Kidney tubule cell (primary cell): ENCODE results near the gene MICALL1.
"Not testable (repeated sequence)": the region's sequence is repeated elsewhere in the genome, so short reads cannot be mapped to it uniquely, and the experiment has no call there.

ENCODE experiments used
- DNase-seq: peaks from one replicate; pipeline ENCODE4 v3.0.0-alpha.2; 2018; ENCODE audit warnings: low spot score

MICALL1 gene

DNA sequence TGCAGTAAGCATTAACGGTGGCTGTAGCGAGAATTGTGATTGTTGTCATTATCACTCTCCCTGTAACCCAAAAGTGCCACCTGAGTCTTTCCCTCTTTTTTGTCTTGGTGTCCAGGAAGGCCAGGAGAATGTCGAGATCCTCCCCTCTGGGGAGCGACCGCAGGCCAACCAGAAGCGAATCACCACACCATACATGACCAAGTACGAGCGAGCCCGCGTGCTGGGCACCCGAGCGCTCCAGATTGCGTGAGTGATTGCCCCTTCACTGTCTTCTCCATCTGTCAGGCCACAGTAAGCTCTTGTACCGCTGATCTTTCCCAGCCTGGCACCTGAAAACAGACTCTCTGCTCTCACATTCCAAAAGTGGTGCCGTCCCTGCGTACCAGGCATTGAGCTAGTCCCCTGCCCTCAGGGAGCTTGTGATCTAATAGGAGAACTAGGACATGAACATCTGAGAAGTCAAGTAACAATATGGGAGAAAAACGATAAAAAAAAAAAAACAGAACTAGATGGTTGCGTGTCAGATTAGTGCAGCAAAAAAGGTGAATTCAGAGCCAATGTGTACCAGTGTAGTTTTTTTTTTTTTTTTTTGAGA, 53.2 kb downstream of the MICALL1 start:
- DNase-seq: no peak

DNA sequence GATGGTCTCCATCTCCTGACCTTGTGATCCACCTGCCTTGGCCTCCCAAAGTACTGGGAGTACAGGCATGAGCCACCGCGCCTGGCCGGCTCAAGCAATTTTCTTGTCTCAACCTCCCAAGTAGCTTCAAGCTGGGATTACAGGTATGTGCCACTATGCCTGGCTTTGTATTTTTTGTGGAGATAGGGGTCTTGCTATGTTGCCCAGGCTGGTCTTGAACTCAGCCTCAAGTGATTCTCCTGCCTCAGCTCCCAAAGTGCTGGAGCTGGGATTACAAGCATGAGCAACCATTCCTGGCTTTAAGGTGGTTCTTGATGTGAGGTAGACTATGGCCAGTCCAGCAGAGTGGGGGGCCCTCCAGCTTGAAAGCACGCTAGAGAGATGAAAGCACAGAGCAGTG, 55.0 kb downstream of the MICALL1 start:
- DNase-seq: no peak

DNA sequence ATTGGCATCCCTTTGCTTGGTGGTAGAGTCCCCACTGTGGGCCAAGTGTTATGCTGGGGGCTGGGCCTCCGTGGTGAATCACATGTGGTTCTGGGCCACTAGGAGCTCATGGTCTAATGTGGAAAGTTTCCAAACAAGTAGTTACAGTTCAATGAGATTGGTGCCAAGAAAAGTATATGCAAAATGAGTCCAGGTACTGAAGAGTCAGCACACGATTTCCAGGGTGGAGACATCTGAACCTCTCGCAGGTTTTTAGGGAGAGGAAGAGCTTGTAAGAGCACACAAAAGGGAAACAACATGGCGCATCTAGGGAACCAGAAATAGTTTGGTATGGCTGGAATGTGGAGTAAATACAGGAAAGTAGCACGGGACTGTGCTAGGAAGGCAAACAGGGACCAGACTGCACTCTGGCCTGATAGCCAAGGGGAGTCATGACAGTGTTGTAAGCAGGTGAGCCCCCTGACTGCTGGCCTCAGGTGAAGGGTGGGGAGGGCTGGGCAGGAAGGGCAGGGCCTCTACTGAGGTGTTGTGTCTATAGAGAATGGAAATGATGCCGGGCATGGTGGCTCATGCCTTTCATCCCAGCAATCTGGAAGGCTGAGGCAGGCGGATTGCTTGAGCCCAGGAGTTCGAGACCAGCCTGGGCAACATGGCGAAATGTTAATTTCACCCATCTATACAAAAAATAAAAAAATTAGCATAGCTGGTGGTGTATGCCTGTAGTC, 60.0 kb downstream of the MICALL1 start:
- peak; percentile 74 for DNase-seq

DNA sequence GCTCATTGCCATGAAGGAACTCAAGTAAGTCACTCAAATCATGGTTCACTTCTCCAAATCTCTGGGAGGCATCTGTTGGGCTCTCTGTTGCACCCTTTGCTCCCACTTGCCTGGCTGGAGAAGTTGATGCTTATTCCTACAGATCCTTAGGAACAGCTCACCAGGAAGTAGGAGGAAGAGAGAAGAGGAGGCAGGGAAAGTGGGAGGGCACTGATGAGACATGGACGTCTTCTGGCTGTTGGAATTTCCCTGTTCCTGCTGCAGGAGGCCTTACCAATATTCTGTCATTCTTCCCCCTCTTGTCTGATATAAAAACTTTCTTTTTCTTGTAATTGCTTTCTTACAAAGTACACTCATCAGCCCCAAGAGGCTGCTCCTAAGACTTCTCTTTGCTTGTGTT, 61.0 kb downstream of the MICALL1 start:
- peak; percentile 68 for DNase-seq

DNA sequence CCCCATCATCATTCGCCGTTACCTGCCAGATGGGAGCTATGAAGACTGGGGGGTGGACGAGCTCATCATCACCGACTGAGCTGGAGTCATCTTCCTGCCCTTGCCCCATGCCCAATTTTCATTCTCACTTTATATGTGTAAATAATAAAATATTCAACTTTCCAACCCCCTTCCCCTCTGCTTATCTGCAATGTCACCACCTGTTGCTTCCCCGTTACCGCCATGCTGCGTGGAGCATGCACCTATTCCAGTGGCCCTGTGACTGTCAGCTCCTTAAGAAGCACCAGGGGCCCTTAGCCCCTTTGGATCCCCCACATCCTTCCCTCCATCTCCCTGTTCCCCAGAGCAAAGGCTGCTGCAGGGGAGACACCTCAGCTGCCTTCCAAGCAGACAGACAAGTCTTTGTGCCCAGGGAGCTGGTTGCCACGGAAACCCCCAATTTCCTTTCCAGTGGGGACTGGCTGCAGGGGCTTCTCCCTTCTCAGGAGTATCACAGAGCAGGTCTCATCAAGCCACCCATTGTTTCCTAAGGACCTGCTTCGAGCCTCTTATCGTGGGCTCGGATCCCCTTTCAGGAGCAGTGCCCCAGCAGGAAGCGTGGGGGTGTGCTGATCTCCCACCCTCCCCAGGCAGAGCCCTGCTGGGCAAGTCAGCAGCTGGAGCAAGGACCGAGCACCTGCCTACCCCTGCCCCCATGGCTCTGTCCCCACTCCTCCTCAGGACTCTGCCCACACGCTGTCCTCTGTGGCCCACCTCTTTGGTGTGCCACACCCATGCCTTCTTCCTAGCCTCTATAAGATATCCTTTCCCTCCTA, 61.7 kb downstream of the MICALL1 start:
- no peak for DNase-seq

DNA sequence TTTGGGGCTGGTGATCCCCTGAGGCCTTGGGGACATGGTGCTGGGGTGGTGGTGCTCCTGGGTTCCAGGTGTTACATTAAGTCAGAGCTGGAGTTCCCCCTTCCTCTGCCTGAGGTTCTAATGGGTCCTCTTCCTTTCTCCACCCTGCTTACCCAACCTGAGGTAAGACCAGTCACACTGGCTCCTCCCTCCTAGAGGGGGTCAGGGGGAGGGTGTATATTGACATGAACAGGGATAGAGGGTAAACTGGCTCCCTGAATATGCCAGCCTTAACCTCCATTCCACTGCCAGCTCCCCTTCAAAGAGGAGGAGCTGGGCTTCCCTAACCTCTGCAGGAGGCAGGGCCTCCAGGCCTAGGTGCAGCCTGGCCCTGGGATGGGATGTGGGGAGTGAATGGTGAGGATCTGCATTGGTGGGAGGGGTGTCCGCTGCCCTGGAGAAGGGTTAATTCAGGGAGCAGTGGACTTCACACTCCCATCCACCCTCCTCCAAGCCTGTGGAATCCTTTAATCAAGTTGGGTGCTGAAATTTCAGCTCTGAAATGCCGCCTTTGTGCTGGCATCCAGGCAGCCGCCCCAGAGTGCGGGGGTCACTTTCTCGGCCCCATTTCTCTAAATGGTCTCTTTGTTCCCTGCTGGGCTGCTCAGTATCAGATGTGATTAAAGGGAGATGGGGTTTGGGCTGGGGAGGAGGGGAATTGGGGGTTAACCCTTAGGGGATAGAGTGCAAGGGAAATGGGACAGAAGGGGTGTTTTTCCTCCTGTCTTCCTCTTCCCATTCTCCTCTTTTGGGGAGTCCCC, 62.6 kb downstream of the MICALL1 start:
- no peak for DNase-seq

DNA sequence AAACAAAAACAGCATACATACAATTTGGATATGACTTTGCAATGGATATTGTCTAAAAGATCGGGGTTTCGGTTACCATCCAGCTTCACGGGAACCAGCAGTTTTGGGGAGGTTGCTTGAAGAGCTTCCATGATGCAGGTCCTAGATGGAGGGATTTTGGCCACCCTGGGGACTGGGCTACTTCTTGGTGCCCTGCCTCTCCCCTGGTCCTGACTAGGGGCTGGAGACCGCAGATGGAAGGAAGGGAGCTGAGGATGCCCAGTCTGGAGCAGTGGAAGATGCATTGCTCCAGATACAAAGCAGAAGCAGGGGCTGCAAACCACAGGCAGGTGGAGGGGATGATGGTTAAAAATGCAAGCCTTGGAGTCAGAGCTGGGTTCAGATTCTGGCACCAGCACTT, 64.8 kb downstream of the MICALL1 start:
- no peak for DNase-seq

DNA sequence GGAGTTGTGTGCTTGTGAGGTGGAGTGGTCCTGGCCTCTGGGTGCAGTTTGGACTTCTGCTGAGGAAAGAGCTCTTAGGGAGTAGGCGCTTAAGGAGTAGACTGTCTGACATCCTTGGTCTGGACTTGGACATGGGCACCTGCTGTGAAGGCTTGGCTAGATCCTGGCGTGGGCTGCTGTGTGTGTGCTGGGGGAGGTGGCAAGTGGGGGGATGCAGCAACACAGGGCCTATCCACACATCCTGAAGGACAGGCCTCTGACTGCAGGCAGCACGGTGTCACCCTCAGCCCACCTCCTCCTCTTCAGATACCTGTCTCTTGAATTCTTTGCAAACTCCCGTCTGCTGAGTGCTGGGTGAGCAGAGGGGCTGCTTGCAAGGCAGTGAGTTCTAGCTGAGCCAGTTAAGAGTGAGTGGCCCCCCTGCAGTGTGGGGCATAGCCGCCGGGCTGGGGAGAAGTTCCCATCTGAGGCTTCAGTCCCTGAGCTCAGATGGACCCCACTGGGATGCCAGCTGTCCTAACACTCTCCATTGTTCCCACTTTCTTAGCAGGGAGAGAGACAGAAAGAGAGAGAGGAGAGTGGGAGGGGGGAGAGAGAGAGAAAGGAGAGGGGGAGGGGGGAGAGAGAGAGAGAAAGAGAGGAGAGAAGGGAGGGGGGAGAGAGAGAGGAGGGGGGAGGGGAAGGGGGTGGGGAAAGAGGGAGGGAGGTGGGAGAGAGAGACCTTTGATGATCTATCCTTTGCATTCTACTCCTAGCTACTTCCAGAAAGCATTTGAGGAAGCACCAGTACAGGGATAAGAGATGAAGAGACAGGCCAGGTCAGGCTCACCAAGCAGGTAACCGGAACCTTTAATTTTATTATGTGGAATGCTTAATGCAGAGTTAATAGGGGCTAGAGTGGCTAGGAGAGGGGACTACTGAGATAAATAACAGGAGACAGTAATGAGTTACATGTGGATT, 65.7 kb downstream of the MICALL1 start:
- no peak for DNase-seq

DNA sequence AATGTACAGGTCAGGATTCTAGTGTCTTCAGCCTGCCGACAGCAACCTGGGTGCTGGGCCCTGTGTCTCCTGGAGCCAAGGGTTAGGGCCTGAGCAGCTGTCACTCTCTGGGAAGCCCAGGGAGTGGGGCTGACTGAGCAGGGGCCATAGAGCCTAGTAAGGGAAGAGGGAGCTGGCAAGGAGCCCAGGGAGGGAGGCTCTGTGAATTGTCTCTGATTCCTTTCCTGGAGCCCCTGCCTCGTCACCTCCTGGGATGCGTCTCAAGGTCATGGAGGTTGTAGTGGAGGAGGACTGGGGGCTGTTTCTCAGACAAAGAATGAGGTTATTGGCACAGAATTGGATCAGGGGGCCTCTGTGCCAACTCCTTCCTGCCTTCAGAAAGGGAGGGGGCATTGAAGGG, 66.4 kb downstream of the MICALL1 start:
- DNase-seq: no peak

DNA sequence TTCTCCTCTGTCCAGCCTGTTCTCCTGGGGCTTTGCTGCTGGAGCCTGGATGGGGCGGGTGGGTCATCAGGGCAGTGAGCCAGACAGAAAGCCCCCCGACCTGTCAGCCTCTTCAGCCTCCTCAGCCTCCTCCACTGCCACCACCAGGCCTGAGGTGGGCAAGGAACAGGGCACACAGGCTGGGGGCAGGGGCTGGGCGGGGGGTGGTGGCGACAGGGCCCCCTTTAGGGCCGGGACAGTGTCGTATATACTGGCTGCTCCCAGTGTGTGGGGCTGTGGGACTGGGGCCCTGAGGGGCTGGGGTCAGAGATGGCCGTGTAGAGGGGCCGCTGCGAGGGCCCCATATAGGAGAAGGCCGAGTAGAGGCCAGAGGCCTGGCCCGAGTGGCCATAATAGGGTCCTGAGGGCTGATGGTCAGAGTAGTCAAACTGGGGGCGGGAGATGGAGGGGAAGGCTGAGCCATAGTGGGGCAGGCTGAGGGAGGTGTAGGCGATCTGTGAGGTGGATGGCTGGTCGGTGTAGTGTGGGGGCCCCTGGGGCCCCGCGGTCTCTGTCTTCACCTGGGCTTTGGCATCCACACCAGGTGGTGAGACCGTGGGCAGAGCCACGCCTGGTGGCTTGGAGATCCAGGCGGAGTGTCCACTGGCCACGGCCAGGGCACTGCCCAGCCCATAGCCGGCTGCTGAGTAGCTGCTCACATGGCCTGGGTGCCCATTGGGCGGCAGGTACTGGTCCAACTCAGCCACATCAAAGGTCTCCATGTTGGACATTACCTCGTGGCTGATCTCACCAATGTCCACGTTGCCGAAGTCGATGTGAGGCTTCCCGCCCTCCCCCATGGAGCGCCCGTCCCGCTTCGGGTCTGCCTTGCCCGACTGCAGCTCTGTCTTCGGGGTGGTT, 67.4 kb downstream of the MICALL1 start:
- no peak for DNase-seq

DNA sequence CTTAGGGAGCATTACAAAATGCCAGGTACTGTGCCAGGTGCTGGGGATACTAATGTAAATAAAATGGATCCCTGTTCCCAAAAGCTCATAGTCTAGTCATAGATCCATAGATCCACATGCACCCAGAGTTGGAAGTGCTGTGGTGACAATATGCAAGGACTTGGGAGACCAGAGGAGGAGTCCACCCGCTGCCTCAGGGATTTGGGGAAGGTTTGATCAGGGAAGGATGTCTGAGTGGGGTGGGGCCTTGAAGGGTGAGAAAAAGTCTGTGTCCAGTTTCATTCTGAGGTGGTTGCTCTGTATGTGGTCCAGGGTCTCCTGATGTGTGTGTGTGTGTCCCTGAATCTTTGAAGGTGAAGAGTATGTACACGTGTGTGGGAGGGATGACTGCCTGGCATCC, 69.1 kb downstream of the MICALL1 start:
- DNase-seq: no peak

DNA sequence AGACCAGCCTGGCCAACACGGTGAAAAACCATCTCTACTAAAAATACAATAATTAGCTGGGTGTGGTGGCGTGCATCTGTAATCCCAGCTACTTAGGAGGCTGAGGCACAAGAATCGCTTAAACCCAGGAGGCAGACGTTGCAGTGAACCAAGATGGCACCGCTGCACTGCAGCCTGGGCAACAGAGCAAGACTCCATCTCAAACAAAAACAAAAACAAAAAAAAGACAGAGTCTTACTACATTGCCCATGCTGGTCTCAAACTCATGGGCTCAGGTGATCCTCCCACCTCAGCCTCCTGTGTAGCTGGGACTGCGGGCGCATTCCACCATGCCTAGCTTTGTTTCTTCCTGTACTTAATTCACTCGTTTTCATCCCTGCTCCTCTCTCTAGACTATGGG, 69.9 kb downstream of the MICALL1 start:
- not testable (repeated sequence) for DNase-seq

DNA sequence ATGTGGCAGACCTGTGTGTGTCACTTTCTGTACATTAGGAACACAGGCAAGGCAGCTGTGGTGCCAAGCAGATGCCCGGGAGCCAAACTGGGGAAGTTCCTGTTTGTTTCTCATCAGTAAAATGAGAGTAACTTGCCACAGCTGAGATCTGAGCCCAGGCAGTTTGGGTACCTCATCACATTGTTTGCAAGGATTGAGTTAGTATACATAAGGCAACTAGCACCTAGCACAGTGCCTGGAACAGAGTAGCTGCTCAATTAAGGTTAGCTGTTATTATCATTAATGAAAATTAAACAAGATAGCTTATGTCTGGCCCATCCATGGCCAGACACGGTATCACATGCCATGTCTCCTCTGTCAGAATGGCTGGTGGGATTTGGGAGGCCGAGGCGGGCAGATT, 70.5 kb downstream of the MICALL1 start:
- no peak for DNase-seq

DNA sequence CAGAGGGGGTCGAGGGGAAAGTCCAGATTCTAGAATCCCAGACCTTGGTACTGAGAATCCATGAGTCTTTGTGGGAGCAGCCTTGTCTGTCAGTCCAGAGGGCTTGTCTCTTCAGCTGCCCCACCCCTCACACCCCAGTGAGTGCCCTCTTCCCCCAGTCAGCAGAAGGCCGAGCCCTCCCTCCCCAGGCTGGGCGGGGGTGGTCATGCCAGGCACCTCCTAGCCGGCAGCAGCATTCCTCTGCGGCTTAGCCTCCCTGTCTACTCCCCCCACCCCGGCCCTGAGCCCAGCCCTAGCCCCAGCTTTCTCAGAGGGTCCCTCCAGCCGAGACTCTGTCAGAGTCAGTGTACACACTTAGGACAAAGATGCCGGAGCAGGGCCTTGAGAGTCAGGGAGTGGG, 73.7 kb downstream of the MICALL1 start:
- no peak for DNase-seq

DNA sequence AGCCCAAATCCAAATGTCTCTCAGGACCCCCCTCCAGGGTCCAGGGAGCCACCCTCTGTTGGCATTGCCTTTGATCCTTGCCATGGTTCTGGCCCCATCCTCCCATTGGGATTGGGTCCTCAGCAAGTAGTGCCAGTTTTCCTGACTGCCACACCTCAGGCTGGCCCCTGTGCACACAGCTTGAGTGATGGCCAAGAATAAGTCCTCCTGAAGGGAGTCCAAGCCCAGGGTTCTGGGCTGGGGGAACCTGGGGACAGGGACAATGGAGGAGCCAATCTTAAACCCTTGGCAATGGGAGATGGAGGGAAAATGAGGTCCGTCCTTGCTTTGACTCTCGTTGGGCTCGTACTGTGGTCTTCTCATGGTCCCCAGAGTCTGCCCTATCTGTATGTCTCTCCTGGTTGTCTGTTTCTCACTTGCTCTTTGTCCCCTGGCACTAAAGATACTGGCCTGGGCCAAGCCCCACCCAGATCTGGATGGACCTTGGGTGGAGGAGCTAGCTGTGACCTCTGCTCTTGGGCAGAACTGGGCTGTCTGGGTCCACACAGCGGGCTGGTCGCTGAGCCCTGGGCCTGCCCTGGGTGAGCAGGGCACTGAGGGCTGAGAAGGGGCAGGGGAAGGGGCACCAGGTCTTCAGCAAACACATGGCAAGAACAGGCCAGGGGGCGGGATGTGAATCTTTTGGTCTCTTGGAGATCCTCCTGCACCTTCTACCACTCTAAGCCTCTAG, 75.3 kb downstream of the MICALL1 start:
- DNase-seq: no peak

DNA sequence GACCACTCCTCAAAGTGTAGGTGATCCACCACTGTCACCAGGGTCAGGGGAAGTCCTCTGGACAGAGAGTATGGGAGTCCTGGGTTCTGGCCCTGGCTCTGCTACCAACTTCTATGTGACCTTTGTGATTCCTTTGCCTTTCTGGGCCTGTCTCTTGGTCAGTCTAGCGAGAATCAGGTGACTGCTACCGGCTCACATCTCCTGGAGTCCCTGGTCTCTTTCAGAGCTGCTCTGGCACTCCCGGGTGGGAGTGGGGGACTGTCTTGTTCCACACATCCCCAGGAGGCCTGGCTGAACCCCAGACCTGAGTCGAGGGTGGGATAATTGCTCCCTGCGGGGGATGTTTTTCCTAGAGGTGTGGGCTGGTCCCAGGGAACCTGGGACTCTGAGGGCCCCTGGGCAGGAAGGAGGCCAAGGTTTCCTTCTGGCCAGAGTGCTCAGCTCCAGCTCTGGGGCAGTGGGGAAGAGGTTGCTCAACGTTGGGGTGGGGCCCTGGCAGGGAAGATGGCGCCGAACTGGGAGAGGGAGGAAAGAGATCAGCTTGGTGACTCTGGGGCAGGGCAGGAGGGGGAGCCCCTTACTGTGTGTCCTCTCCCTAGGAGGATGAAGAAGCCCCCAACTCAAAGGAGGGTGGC, 76.2 kb downstream of the MICALL1 start:
- no peak for DNase-seq

DNA sequence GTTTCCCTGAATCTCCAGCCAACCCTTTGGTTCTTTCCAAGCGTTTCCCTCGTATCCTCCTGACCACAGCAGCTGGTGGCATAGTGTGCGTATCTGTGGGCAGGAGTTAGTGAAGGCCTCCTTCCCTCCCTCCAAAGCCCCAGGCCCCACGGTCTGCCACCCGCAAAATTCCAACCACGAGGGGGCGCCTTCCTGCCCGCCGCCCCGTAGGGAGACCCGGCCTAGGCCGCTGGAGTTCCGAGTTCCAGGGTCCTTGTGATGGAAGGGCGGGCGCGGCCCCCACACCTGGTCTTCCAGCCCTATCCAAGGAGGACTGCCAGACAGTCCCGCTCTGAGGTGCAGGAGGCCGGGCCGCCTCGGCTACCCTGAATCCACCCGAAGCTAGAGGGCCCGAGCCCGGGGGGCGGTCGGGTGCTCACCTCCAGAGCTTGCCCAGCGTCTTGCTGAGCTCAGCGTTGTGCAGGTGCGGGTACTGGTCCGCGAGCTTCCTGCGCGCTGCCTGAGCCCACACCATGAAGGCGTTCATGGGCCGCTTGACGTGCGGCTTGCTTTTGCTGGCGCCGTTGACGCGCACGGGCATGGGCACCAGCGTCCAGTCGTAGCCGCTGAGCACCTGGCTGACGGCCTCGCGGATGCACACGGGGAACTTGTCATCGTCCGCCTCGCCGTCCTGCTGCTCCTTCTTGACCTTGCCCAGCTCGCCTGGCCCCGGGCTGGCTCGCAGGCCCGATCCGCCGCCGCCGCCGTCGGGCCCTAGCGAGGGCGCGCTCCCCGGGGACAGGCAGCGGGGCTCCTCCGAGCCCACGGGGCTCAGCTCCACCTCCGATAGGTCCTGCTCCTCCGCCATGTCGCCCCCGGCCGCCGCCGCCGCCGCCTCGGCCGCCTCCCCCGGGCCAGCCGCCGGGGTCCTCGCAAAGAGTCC, 77.1 kb downstream of the MICALL1 start:
- no peak for DNase-seq
